HG03469 (cell line): ENCODE measurements around the gene GNG7.
"Not testable (repeated sequence)": the region's sequence is repeated elsewhere in the genome, so short reads cannot be mapped to it uniquely, and the experiment has no call there.

Source experiments
- ATAC-seq: cut with Tn5 transposase; IDR thresholded peaks from one replicate; pipeline ENCODE4 v1.9.1; 2021; ENCODE audit warnings: mild to moderate bottlenecking, moderate library complexity, moderate number of reproducible peaks; ENCODE audit not compliant: unreplicated experiment

GNG7 gene

GRCh38 chr19:2477141-2477710 is 225.3 kb downstream of the GNG7 start:
- no peak for ATAC-seq

DNA sequence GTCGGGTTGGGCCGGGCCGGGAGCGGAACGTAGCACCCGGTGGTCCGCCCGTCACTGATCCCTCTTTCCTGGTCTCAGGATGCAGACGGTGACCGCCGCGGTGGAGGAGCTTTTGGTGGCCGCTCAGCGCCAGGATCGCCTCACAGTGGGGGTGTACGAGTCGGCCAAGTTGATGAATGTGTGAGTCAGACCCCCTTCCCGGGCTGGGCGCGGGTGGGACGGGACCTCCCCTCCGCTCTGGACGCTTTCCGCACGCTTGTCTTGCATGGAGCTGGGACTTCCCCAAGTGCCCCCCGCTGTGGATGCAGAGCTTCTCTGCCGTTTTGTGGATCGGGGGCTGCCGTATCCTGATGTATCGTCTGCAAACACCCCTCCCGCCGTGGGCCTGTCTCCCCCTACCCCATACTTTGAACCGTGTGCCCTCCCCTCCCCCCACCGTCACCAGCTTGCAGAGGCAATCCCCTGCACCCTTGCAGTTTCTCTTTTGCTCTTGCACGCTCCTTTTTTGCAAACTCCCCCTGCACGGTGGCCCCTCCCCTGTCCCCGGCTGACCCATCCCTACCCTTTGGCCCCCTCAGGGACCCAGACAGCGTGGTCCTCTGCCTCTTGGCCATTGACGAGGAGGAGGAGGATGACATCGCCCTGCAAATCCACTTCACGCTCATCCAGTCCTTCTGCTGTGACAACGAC is 225.9 kb downstream of the GNG7 start:
- ATAC-seq, result no peak

GRCh38 chr19:2475702-2476450 is 226.6 kb downstream of the GNG7 start, which contains the start of gene GADD45B:
GADD45B (plus strand) TSS chr19:2476127; CDS start chr19:2476359, 232 bp downstream.
- peak; percentile 38 for ATAC-seq

GRCh38 chr19:2475018-2475701 is 227.3 kb downstream of the GNG7 start:
- no peak for ATAC-seq

DNA sequence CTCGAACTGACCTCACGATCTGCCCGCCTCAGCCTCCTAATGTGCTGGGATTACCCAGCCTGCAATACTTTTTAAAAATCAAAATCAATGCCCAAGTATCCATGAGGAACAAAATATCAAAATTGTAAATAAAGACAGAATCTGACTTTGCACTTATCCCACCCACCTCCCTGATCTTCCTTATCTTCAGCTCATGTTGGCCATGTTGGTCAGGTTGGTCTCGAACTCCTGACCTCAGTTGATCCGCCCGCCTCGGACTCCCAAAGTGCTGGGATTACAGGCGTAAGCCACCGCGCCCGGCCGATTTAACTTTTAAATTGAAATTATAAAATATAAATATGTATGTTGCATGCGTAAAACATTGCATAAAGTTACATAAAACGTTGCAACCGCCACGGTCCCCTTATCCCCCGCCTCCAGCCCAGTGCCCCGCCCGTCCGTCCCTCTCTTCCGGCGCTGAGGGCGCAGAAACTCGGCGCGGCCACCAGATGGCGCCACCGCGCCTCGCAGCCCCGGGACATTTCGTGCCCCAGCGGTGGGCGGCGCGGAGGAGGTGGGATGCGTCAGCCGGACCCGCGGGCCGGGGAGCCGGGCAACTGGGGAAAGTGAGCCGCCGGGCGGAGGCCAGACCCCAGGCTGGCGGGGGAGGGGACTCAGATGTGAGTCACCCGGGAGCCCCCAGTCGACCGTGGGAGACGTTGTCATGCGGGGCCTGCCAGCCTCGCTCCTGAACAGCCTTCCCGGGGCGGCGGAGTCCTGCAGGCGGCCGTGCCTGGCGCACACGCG is 228.1 kb downstream of the GNG7 start:
- ATAC-seq, result peak; percentile 29

DNA sequence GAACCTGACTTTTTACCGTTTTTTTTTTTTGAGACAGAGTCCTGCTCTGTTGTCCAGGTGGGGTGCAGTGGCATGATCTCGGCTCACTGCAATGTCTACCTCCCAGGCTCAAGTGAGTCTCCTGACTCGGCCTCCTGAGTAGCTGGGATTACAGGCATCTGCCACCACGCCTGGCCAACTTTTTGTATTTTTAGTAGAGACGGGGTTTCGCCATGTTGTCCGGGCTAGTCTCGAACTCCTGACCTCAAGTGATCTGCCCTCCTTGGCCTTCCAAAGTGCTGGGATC is 232.6 kb downstream of the GNG7 start:
- ATAC-seq, result not testable (repeated sequence)

GRCh38 chr19:2469102-2469914 is 233.2 kb downstream of the GNG7 start:
- ATAC-seq, result no peak

- ATAC-seq, result no peak
These were observed 233.9 kb downstream of the GNG7 start for GRCh38 chr19:2468596-2468995.

DNA sequence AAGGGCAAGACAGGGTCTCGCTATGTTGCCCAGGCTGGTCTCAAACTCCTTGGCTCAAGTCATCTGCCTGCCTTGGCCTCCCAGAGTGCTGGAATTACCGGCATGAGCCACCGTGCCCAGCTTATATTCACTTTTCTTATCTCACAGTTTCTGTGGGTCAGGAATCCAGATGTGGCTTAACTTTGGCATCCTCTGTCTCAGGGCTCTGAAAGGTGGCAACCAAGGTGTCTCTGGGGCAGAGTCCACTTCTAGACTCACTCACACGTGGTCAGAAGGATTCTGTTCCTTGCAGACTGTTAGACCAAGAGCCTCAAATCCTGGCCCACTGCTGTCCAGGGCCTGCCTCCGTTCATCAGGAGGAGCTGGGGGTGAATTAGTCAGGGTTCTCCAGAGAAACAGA is 238.1 kb downstream of the GNG7 start:
- ATAC-seq, result no peak

DNA sequence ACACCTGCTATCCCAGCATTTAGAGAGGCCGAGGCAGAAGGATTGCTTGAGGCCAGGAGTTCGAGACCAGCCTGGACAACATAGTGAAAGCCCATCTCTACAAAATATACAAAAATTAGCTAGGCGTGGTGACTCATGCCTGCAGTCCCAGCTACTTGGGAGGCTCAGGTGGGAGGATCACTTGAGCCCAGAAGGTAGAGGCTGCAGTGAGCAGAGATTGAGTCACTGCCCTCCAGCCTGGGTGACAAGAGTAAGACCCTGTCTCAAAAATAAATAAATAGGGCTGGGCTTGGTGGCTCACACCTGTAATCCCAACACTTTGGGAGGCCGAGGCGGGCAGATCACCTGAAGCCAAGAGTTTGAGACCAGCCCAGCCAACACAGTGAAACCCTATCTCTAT is 238.8 kb downstream of the GNG7 start:
- not testable (repeated sequence) for ATAC-seq

DNA sequence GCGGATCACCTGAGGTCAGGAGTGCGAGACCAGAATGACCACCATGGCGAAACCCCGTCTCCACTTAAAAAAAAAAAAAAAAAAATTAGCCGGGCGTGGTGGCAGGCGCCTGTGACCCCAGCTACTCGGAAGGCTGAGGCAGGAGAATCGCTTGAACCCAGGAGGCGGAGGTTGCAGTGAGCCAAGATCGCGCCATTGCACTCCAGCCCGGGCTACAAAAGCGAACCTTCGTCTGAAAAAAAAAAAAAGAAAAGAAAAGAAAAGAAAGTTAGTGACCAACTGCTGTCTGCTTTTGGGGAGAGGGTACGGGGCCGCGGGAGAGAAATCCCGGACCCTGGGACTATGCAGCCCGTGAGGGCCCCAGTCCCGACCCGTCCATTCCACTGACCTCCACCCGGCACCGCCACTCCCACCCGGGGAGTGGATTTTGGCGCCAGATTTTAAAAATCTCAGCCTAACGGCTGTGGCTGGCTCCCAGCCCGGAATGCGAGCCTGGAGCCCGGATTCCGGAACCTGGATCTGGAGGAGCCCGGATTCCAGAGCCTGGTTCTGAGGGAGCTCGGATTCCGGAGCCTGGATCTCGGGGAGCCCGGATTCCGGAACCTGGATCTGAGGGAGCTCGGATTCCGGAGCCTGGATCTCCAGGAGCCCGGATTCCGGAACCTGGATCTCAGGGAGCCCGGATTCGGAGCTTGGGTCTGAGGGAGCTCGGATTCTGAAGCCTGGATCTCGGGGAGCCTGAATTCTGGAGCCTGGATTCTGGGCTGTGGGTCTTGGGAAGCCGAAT is 239.7 kb downstream of the GNG7 start:
- ATAC-seq, result no peak

DNA sequence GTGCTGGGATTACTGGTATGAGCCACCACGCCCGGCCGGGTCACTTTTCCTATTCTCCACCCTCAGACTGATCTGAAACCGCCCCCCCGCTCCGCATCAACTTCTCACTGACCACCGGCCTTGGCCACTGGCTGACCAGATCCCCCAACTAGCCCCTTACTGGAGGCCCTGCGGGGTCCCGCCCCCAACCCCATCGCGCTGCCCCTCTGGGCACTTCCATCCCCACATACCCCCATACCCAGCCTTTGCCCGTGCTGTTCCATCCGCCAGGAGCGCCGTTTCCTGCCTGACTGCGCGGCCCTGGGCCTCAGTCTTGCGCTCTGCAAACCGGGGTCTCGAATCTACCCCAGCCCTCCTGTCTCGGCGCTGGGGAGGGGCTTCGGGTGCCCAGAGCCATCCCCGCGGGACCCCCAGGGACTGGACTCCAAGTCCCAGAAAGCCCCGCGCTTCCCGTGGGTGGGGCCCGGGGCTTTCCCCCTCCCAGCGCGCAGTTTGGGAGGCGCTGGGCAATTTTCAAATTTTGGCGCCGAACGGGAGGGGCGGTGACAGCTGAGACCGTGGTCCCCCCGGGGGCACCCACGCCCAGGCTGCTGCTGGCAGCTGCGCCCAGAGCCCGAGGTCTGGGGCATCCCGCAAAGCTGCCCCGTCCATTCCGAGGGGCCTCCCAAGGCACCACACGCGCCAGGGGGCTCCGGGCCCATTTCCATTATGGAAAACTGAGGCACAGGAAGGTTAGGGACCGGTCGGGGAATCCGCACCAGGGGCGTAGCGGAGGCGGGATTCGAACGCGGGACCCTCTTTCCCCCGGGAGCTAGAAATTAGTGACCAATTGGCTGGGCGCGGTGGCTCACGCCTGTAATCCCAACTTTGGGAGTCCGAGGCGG is 240.5 kb downstream of the GNG7 start:
- no peak for ATAC-seq
